Peyer's patch (tissue), 4 donors: ENCODE measurements around the gene TVP23C. TPM values are rescaled to one million over a fixed set of nuclear protein-coding genes. Genes with fewer than 3 reads are reported as not detected.
"Not testable (repeated sequence)": the region's sequence is repeated elsewhere in the genome, so short reads cannot be mapped to it uniquely, and the experiment has no call there.

Experiments
- DNase-seq, 3 donors: peaks; one replicate each; pipeline ENCODE4 v3.0.0-alpha.2; 2017 to 2019
- H3K27ac ChIP-seq, 4 donors: fragments of 200-600 bp; sonication (generic); one replicate each; pipeline ENCODE4 v1.5.1; 2016 to 2019
- H3K27me3 ChIP-seq, 2 donors: fragments of 200-600 bp; sonication (generic); one replicate each; pipeline ENCODE4 v1.5.1; 2019
- H3K36me3 ChIP-seq, 3 donors: fragments of 200-600 bp; sonication (generic); one replicate each; pipeline ENCODE4 v1.5.1; 2016 to 2019
- H3K4me1 ChIP-seq, 4 donors: fragments of 200-600 bp; sonication (generic); one replicate each; pipeline ENCODE4 v1.5.1; 2016 to 2019
- H3K4me3 ChIP-seq, 4 donors: fragments of 200-600 bp; sonication (generic); 1 replicate in 3 of 4; 2 replicates in 1 of 4; pipeline ENCODE4 v1.5.1; 2016 to 2019; ENCODE audit warnings: mild to moderate bottlenecking in 1 of 4
- H3K9me3 ChIP-seq, 4 donors: fragments of 200-600 bp; sonication (generic); one replicate each; pipeline ENCODE4 v1.5.1; 2016 to 2019; ENCODE audit warnings: mild to moderate bottlenecking in 1 of 4
- CTCF ChIP-seq, 6 experiments: fragments of 450-650 bp in 4 of 6; fragments of 200-600 bp in 2 of 6; sonication (generic) in 1 of 6; IDR thresholded peaks; one replicate each; pipeline ENCODE4 v1.5.1; 2017 to 2019; ENCODE audit warnings: antibody characterized with exemption in 6 of 6, mild to moderate bottlenecking in 3 of 6, moderate library complexity in 1 of 6
- POLR2A ChIP-seq, 2 donors: fragments of 450-650 bp; IDR thresholded peaks; one replicate each; pipeline ENCODE4 v1.5.1; 2017; ENCODE audit warnings: antibody characterized with exemption in 2 of 2, mild to moderate bottlenecking in 2 of 2, moderate library complexity in 2 of 2
- total RNA-seq, 4 donors: library from RNA; depleted of rRNA; stranded (reverse); fragments of >200 nt; gene quantifications; one replicate each; pipeline ENCODE4 v1.1.0, GENCODE V29; 2016

The TVP23C gene
- total RNA-seq, 4 donors from 2014 or later: 17.3 to 53.2 (median 31.0) TPM

- Histone ChIP-seq H3K27ac (no peak overlapping the region), H3K36me3 (no peaks in the 10 kb centered on the region), H3K27me3 (no peaks in the 10 kb centered on the region), H3K4me3 (no peak overlapping the region), H3K4me1 (no peaks in the 10 kb centered on the region), H3K9me3 (no peaks in the 10 kb centered on the region)
- DNase-seq: no peak
- TF ChIP-seq POLR2A (IDR thresholded peaks at IDR 0.05) (no peak), CTCF (IDR thresholded peaks at IDR 0.05) (no peak)
These were observed 54.8 kb downstream of the TVP23C start for GRCh38 chr17:15508466-15508865.

GRCh38 chr17:15507896-15508295 is 55.4 kb downstream of the TVP23C start:
- no peaks in the 10 kb centered on the region for H3K27me3 ChIP-seq
- DNase-seq: no peak
- H3K36me3 ChIP-seq: no peaks in the 10 kb centered on the region
- H3K4me1 ChIP-seq: peaks cover 0 to 4% (median 2%) of the 10 kb centered on the region in 4 donors
- TF ChIP-seq POLR2A (IDR thresholded peaks at IDR 0.05): no peak
- no peak for TF ChIP-seq CTCF (IDR thresholded peaks at IDR 0.05)
- H3K4me3 ChIP-seq: no peak overlapping the region
- H3K27ac ChIP-seq: no peak overlapping the region
- H3K9me3 ChIP-seq: no peaks in the 10 kb centered on the region

- Histone ChIP-seq H3K27ac (no peak overlapping the region), H3K4me3 (no peak overlapping the region), H3K27me3 (no peaks in the 10 kb centered on the region), H3K4me1 (peaks cover 0 to 4% (median 2%) of the 10 kb centered on the region in 4 donors), H3K36me3 (no peaks in the 10 kb centered on the region), H3K9me3 (no peaks in the 10 kb centered on the region)
- no peak for DNase-seq
- TF ChIP-seq CTCF (IDR thresholded peaks at IDR 0.05): no peak
- no peak for TF ChIP-seq POLR2A (IDR thresholded peaks at IDR 0.05)
These were observed 56.3 kb downstream of the TVP23C start for GRCh38 chr17:15507001-15507400.

- H3K27me3 ChIP-seq, H3K36me3 ChIP-seq, H3K4me3 ChIP-seq, DNase-seq, H3K9me3 ChIP-seq, H3K4me1 ChIP-seq, H3K27ac ChIP-seq: not testable (repeated sequence)
These were observed 57.6 kb downstream of the TVP23C start for GRCh38 chr17:15505708-15506107.

- no peaks in the 10 kb centered on the region for H3K27me3 ChIP-seq
- H3K36me3 ChIP-seq: no peaks in the 10 kb centered on the region
- H3K4me3 ChIP-seq: no peak overlapping the region
- TF ChIP-seq POLR2A (IDR thresholded peaks at IDR 0.05) (no peak), CTCF (IDR thresholded peaks at IDR 0.05) (no peak)
- H3K27ac ChIP-seq: no peak overlapping the region
- DNase-seq: no peak
- H3K9me3 ChIP-seq: no peaks in the 10 kb centered on the region
- H3K4me1 ChIP-seq: peaks cover 0 to 4% (median 2%) of the 10 kb centered on the region in 4 donors
These were observed 59.6 kb downstream of the TVP23C start for GRCh38 chr17:15503731-15504130.

- Histone ChIP-seq H3K4me3 (peak overlapping the region in 3 of 4 donors; percentile 15 to 16 (median 16)), H3K27ac (peak overlapping the region in 3 of 4 donors; percentile 40 to 73 (median 72)), H3K36me3 (no peaks in the 10 kb centered on the region), H3K27me3 (no peaks in the 10 kb centered on the region), H3K9me3 (no peaks in the 10 kb centered on the region), H3K4me1 (peaks cover 0 to 4% (median 2%) of the 10 kb centered on the region in 4 donors)
- TF ChIP-seq CTCF (IDR thresholded peaks at IDR 0.05) (peak; percentile 24 to 89 (median 80)), POLR2A (IDR thresholded peaks at IDR 0.05) (no peak)
- DNase-seq: peak; percentile 64 to 90 (median 86)
These were observed 60.7 kb downstream of the TVP23C start for GRCh38 chr17:15502369-15503112.
